ENCODE measurements around the gene AMOTL2.

AMOTL2 gene

DNA sequence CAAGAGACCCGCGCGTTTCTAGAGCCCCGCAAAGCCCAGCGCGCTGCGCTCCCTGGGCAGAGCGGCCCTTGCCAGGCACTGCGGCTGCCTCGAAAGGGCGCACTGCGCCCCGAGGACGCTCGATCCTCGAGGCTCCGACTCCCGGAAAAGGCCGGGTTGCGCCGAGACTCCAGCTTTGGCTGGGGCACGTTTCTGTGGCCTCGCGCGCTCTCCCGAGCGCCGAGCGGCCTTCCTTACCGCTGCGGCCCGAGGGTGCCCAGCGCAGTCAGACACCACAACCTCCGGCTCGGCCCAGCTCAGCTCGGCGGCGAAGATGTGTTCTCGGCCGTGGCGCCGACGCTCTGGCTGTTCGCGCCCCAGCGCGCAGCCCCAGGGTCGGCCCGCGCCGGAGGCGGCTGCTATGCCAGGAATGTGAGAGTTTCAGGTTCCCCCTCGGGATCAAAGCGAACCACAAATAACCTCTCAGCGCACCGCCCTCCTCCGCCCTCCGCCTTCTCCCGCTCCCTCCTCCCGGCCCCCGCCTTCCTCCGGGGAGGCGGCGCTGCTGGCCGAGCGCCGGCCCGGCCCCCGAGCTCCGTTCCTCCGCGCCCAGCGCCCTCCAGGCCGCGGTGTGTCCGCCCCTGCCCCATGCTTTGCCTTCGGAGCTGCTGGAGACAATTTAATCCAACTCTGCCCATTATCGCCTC is at the start of gene AMOTL2:
Gene AMOTL2 (minus strand): TSS at position 343 of the 686 bp plus-strand sequence. CDS start 3,014 bp downstream, outside the sequence.
- no peak for DNase-seq

GRCh38 chr3:134423153-134423552 is 48.9 kb upstream of the AMOTL2 start:
- no peak for DNase-seq

DNA sequence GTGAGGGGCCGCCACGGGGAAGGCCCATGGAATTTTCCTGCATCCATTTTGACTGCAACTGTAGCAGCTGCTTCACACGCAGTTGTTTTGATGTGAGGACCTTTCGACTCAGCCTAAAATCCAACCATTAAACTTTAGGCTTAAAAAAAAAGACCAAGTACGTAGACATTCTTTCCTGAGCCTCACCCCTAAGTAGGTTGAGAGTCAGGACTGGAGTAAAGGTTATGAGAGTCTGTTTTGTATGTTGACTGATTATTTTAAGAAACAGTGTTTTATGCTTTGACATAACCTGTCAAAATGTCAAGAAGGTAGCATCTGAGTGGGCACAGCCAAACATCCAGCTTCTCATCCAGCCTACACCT is 45.7 kb upstream of the AMOTL2 start:
- no peak for DNase-seq

GRCh38 chr3:134419214-134419959 is 45.1 kb upstream of the AMOTL2 start:
- DNase-seq, result no peak

DNA sequence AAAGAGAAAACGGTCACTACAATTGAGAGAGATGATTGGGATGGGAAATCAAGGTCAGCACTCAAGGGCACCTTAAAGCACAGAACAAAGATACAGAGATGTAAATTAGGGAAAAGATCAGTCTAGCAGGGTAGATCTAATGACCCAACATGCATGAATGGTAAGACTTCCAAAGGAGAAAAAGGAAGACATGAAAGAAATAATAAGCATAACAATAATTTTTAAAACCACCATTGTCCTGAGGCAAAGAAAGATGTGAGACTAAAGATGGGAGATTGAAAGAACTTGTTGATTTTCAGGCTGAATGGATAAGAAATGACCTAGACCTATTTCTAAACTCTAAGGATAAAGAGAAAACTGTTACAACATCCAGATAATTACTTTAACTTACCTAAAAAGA is 34.8 kb upstream of the AMOTL2 start:
- no peak for DNase-seq

DNA sequence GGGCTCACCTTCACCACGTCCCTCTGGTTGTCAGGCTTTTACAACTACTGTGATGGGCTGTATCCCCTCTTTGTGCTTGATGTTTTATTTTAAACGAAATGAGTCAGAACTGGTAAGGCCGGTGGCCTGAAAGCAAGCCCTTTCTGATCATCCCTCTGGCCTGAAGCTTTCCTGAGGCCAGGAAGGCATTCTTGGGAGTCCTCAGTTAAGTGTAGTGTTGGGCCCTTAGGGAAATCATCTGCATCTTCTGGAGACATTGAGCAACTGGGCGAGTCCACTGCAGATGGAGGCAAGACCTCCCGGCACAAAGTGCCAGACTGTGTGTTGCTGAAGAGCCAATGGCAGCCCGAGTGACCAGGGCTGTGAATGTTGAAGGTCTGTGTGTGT is 33.0 kb upstream of the AMOTL2 start:
- DNase-seq, result no peak

DNA sequence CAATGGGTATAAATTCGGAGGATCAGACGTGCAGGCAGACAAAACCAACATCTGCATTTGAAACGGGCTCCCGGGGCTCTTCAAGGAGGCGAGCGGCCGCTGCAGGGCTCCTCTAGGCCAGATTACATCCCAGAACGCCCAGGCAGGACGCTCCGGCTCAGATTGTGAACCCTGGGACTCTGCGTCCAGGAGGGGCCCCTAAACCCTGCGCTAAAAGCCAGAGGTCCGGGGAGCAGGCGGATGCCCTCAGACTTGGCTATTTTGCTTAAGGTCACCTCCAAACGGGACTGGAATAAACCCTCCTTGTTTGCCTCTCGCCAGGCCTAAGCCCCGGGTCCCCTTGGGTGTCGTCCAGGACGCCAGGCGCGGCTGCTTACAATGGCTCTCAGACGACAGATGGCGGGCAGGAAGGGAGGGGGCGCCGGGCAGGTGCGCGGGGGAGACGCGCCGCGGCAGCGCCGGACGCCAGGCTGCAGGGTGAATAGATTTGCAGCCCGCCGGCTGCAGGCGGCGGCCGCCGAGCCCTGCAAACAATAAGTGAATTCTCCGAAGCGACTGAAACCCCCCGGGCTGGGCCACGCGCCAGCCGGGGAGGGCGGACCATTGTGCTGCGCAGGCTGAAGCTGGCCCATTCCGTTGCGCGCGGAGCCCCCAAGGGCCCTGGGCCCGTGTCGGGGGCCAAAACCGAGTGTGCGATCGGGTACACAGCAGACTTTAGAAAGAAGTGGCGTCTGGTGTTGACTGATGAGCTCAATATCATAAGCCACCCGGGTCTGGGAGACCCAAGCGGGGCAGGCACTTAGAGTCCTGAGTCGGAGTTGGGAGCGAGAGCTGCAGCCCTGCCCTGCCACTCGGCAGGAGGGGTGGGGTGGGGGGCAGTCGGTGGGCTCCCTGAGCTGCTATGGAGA is 32.3 kb upstream of the AMOTL2 start:
- DNase-seq, result no peak

- DNase-seq, result no peak
Observed at GRCh38 chr3:134404366-134404885, 30.2 kb upstream of the AMOTL2 start.

DNA sequence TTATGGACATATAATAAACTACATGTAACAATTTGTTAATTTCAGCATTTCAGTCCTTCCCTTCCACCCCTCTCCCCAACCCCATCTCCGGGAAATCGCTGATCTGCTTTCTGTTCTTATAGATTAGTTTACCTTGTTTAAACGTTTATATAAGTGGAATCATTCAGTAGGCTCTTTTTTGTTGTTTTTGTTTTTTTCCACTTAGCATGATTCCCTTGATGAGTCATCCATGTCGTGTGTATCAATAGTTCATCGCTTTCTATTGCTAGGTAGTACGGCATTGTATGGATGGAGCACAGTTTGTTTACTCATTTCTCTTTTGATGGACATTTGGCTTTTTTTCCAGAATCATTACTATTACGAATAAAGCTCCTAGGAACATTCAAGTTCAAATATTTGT is 23.5 kb upstream of the AMOTL2 start:
- no peak for DNase-seq

DNA sequence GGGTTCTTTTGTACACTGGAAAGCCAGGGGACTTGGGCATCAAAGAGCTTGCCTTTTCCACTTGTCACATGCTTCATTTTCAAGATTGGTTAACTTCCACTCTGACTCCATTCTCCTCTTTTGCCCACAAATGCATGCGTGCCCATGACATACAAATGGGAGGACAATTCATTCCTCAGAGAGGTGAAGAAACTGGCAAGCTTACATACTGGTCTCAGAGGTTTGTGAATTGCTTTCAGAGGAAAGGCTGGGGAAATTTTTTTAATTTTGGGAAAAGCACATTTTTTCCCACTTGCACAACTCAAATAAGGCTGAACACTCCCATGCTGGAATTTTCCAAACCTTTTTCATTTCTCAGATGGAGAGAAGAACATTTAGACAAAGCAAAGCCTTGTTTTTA is 20.9 kb upstream of the AMOTL2 start:
- no peak for DNase-seq

GRCh38 chr3:134394380-134394779 is 20.1 kb upstream of the AMOTL2 start:
- DNase-seq, result no peak

GRCh38 chr3:134393074-134393473 is 18.8 kb upstream of the AMOTL2 start:
- DNase-seq, result no peak

- DNase-seq, result no peak
Observed at GRCh38 chr3:134392336-134392983, 18.2 kb upstream of the AMOTL2 start.

- DNase-seq, result no peak
Observed at GRCh38 chr3:134389865-134390264, 15.6 kb upstream of the AMOTL2 start.

- DNase-seq, result no peak
Observed at GRCh38 chr3:134388788-134389485, 14.7 kb upstream of the AMOTL2 start.

GRCh38 chr3:134388292-134388691 is 14.0 kb upstream of the AMOTL2 start:
- DNase-seq, result no peak

DNA sequence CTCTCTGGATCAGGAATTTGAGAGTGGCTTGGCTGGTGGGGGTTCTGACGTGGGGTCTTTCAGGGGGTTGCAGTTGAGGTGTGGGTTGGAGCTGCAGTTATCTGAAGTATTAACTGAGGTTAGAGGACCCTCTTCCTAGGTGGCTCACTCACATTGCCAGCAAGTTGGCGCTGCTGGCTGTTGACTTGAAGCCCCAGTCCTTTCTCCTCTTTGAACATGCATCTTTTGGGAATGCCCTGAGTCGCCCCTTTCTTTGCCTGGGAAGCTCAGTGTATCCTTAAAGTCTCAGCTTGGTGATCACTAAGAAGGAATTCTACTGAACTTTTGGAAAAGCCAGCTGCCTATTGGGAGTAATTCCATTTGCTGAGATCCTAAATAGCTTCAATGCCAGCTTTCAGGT is 13.0 kb upstream of the AMOTL2 start:
- no peak for DNase-seq

GRCh38 chr3:134384963-134385362 is 10.7 kb upstream of the AMOTL2 start:
- DNase-seq, result no peak

- DNase-seq, result no peak
Observed at GRCh38 chr3:134381831-134382442, 7.7 kb upstream of the AMOTL2 start.

DNA sequence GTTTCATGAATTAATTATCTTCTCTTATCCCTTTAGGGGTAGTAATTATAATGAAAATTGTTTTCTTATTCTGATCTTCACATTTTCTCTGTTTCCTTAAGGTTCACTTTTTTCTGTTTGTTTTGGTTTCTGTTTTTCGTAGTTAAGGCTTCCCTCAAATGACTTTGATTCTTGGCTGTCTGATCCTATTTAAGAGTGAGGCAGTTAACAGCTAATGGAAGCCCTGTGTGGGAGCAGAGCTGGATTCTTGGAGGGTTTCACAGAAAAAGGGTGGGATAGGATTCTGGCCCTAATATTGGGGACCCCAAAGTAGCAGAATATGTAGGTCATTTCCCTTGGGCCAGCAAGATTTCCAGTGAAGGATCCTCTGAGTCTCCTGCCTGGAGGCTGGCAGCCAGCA is 6.8 kb upstream of the AMOTL2 start:
- DNase-seq, result no peak

DNA sequence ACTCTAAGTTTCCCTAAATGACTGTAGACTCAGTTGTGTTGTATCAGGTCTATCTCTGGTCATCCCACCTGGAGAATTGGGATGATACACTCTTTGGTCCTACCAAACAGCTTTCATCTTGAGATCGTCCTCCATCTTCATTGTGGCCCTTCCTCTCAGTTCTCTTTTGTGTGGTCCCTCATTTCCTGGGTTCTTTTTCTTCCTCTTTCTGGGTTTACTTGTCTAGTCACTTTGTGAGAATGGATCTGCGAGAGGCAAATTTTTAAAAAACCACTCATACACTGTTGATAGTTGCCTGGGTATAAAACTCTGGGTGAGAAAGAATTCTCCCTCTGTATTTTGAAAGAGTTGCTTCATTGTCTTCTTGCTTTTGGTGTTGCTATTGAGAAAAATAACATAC is 6.0 kb upstream of the AMOTL2 start:
- DNase-seq, result no peak

- no peak for DNase-seq
Observed at GRCh38 chr3:134378818-134379217, 4.6 kb upstream of the AMOTL2 start.
